Globus pallidus (tissue), 1 donor: ENCODE measurements around the gene GRK4.
"Not testable (repeated sequence)": the region's sequence is repeated elsewhere in the genome, so short reads cannot be mapped to it uniquely, and the experiment has no call there.

Experiments used
- DNase-seq: peaks from one replicate; pipeline ENCODE4 v3.0.0-alpha.2; 2015; ENCODE audit warnings: low spot score

Gene GRK4

GRCh38 chr4:3040452-3041191 is 77.3 kb downstream of the GRK4 start:
- DNase-seq = no peak

- DNase-seq = no peak
Measured at GRCh38 chr4:3041192-3042142, 78.1 kb downstream of the GRK4 start.

- DNase-seq = no peak
Measured at GRCh38 chr4:3042226-3042625, 78.9 kb downstream of the GRK4 start.

GRCh38 chr4:3043282-3044020 is 80.1 kb downstream of the GRK4 start:
- DNase-seq = no peak

GRCh38 chr4:3044870-3045819 is 81.8 kb downstream of the GRK4 start:
- no peak for DNase-seq

- DNase-seq = no peak
Measured at GRCh38 chr4:3046162-3046561, 82.8 kb downstream of the GRK4 start.

- no peak for DNase-seq
Measured at GRCh38 chr4:3046623-3047022, 83.3 kb downstream of the GRK4 start.

GRCh38 chr4:3047464-3048286 is 84.3 kb downstream of the GRK4 start:
- DNase-seq = no peak

GRCh38 chr4:3051141-3051897 is 87.9 kb downstream of the GRK4 start:
- DNase-seq = not testable (repeated sequence)

- no peak for DNase-seq
Measured at GRCh38 chr4:3054169-3054759, 90.9 kb downstream of the GRK4 start.

- no peak for DNase-seq
Measured at GRCh38 chr4:3059943-3060342, 96.6 kb downstream of the GRK4 start.

GRCh38 chr4:3060946-3061345 is 97.6 kb downstream of the GRK4 start:
- DNase-seq = no peak

GRCh38 chr4:3062471-3062870 is 99.1 kb downstream of the GRK4 start:
- no peak for DNase-seq

GRCh38 chr4:3065551-3065950 is 102.2 kb downstream of the GRK4 start:
- DNase-seq = no peak

- DNase-seq = no peak
Measured at GRCh38 chr4:3066836-3067400, 103.5 kb downstream of the GRK4 start.

- DNase-seq = no peak
Measured at GRCh38 chr4:3067473-3068001, 104.2 kb downstream of the GRK4 start.

GRCh38 chr4:3069661-3070199 is 106.4 kb downstream of the GRK4 start:
- DNase-seq = no peak
